Right ventricle myocardium superior (tissue), 1 donor: ENCODE measurements around the gene LARP4. TPM values are rescaled to one million over a fixed set of nuclear protein-coding genes. Genes with fewer than 3 reads are reported as not detected.
"Not testable (repeated sequence)": the region's sequence is repeated elsewhere in the genome, so short reads cannot be mapped to it uniquely, and the experiment has no call there.

ENCODE experiments used
- ATAC-seq: fragments of 200-7000 bp; cut with Tn5 transposase; one replicate; pipeline ENCODE4 v1.9.1; 2020; ENCODE audit warnings: mild to moderate bottlenecking; ENCODE audit not compliant: poor library complexity
- DNase-seq: peaks from one replicate; pipeline ENCODE4 v3.0.0-alpha.2; 2020
- intact Hi-C: fragments of 100-400 bp; cut with DNase I; formaldehyde crosslinking; loops from one replicate; pipeline ENCODE4 v1.11.2; 2022
- total RNA-seq: library from RNA; stranded (reverse); fragmentation: NEBNext Ultra II Directional; extraction: Animal tissue kit (Norgen Biotek cat#: 25700); gene quantifications from one replicate; pipeline ENCODE4 v1.2.1, GENCODE V29; 2021
- donor health status: DM: no; HTN: yes; CAD: no; lungs with severe emphysema.

Gene LARP4
- total RNA-seq, 1 donor from 2014 or later = 58.5 TPM

DNA sequence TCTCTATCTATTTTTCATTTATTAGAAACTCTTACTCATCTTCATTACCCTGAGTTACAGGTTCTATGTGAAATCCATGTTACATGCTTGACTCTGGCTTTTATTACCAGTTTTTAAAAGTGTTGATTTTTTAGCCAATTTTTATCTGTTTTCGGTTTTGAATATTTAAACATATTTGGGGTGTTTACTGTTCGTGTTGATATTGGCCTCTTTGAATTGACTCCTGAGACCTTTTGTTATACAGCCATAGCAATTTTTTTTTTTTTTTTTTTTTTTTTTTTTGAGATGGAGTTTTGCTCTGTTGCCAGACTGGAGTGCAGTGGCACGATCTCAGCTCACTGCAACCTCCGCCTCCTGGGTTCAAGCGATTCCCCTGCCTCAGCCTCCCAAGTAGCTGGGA lies 49.0 kb downstream of the LARP4 start:
- ATAC-seq, intact Hi-C loops, DNase-seq: not testable (repeated sequence)

DNA sequence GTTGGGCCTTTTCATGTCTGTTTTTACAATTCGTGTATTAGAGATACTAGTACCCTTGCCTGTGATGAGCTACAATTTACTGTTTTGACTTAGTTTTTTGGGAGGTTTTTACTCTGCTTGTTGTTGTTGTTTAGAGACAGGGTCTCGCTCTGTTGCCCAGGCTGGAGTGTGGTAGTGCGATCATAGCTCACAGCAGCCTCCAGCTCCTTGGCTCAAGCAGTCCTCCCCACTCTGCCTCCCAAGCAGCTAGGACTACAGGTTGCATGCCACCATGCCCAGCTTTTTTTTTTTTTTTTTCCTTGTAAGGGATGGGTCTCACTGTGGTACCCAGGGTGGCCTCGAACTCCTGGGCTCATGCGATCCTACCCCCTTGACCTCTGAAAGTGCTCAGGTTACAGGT lies 52.1 kb downstream of the LARP4 start:
- DNase-seq = no peak
- intact Hi-C loops = no loop called here
- no peak for ATAC-seq

DNA sequence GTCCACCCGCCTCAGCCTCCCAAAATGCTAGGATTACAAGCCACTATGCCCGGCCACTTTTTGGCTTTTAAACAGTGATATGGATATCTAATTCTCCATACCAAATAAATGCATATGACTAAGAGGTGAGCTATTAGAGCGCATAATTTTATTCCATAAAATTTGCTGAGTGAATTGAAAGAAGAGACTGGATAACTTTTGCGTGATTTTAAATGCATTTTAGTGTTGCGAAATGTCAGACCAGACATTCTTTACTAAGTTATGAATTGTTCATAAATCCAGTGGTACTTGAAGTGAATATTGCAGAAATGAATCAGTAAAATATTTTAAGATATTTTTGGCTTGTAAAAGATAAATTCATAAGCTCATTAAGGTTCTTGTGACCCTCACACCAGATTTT lies 53.2 kb downstream of the LARP4 start:
- intact Hi-C loops = no loop called here
- DNase-seq = no peak
- no peak for ATAC-seq

DNA sequence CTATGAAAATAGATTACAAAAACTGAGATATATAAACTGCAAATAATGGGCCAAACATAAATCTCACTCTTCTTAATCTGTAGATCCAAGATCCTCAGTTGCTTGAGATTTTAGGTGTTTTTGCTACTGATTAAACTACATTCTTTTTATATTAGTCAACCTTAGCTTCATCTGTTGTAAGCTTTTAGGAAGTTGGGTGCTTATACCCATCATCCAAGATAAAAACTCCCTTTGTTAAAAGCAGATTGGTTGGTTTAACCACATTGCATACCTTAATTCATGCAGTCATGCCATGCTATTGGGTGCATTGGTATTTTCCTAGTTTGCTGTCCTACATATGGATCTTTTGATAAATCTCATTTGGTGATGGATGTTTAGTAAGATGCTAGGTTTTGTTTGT lies 57.9 kb downstream of the LARP4 start:
- DNase-seq = no peak
- ATAC-seq = no peak
- intact Hi-C loops = no loop called here

DNA sequence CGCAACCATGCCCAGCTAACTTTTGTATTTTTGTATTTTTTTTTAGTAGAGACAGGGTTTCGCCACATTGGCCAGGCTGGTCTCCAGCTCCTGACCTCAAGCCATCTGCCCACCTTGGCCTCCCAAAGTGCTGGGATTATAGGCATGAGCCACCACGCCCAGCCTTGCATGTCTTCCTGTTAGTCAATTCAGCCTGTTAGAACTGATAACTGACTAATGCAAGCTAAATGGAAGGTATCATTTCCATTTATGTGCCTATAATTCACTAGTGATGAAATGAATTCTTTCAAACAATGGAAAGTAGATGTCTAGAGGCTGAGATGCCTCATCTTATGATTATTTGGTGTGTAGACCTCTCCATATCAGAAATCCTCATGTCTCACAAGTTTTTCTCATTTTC lies 66.8 kb downstream of the LARP4 start:
- DNase-seq (no peak), ATAC-seq (no peak)
- intact Hi-C loops = no loop called here

DNA sequence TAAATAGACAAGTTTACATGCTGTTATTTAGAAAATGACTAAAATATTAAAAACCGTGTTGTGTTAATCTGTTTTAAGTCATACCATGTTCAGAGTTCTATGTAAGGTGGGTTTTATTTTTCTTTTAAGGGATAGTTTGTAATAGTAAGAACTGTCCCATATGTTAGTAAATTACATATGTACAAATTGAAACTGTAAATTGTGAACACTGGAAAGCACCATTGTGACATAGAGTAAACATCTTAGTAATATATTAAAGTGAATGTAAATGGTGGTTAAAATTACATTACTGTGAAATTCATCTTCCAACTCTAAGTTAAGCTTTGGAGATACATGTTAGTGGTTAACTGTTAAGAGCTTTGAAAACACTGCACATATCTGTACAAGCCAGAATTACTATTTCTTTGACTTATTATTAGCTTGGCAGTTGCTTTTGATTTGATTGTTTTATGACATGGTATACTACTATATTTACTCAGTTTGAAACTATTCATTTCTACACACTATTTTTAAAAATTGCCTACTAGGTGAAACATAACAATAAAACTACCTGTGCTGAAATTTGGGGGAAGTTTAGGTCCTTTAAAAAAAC lies 76.7 kb downstream of the LARP4 start:
- DNase-seq (no peak), ATAC-seq (no peak)
- intact Hi-C loops = no loop called here

DNA sequence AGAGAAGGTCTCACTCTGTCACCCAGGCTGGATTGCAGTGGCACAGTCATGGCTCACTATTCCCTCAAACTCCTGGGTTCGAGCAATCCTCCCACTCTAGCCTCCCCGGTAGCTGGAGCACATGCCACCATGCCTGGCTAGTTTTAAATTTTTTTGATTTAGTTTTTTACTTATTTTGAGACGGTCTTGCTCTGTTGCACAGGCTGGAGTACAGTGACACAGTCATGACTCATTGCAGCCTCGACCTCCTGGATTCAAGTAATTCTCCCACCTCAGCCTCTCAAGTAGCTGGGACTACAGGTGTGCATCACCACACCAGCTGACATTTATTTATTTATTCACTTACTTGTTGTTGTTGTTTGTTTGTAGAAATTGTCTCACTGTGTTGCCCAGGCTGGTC lies 81.9 kb downstream of the LARP4 start:
- intact Hi-C loops = no loop called here
- ATAC-seq = no peak
- DNase-seq = no peak

DNA sequence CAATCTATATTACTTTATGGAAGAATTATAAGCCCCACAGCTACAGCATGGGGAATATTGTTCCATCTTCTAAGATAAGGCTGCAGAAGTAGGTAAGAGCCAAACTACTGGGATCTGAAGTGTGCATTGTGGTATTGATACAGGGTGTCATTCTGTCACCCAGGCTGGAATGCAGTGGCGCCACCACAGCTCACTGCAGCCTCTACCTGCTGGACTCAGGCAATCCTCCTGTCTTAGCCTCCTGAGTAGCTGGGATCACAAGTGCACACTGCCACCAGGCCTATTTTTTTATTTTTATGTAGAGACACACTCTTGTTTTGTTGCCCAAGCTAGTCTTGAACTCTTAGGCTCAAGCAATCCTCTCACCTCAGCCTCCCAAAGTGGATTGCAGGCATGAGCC lies 82.8 kb downstream of the LARP4 start:
- no peak for ATAC-seq
- DNase-seq = no peak
- intact Hi-C loops = no loop called here

DNA sequence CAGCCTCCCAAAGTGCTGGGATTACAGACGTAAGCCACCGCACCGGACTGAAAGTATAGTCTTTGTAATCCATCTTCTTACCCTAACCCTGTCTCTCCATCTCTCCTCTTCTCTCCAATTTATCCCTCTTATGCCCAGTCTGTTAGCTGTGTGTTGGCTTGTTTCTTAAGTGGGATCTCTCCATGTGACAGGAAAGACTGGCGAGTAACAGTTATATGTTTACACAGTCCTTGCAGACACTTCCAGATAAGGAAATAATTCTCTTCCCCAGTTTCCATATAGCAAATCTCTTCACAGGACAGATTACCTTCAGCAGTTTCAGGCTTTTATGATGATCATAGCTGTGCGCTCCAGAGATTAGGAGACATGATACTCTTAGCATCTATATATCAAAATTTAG lies 88.1 kb downstream of the LARP4 start:
- intact Hi-C loops = no loop called here
- ATAC-seq = no peak
- no peak for DNase-seq

DNA sequence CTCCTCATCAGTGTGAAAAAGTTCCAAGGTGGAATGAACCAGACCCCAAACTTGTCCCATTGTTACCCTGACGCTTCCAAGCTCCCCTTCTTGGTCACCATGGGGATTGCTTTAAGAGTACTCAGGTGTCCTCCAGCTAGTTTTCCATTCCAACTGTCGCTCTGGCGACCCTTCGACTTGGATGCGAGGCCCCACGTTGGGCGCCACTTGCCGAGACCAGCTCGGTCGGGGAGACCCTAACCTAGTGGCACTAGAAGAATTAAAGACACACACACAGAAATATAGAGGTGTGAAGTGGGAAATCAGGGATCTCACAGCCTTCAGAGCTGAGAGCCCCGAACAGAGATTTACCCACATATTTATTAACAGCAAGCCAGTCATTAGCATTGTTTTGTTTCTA lies 97.4 kb downstream of the LARP4 start:
- intact Hi-C loops, DNase-seq, ATAC-seq: not testable (repeated sequence)

DNA sequence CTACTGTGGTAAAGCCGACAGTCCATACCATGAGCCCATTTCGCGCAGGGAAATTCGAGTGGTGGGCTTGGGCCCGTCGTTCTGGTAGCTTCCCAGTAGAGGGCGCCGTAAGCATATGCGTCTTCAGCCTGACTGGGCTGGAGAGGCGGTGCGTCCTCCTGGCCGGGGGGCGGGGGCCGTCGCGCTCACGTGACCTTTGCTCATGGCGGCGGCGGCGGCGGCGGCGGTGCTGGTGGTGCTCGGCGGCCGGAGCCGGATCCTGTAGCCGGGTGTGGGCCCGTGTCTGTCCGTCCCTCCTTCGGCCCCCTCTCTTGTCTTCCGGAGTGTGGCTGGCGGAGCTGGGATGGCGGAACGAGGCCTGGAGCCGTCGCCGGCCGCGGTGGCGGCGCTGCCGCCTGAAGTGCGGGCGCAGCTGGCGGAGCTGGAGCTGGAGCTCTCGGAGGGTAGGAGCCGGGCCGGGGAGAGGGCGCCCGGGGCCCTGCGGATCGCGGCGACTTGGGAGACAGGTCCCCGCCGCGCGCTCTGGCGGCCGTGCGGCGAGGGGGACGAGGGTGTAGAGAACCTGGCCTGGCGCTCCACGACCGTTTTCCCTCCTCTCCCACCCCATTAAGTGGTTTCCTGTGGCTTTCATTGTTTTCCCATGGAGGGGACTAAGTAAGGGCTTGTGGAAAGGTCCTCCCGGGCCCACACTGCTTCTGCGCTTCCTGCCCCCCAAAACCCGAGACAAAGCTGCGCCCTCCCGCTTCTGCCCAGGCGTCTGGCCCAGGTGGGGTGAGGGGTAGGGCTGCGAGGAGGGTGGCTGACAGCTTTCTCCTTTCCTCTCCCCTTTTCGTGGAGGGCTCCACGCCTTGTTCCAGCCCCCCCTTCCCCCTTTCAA lies 104.4 kb downstream of the LARP4 start, which contains the start of gene DIP2B:
Gene DIP2B (plus strand): TSS at position 188 of the 877 bp plus-strand sequence. CDS start 156 bp downstream, at position 344.
- peak; percentile 96 for ATAC-seq
- intact Hi-C loops = loop anchor here (2.0 to 10.0 kb wide), 2 partner anchors 130 to 230 kb away; no protein-coding TSS in a partner anchor
- peak; percentile 97 for DNase-seq

DNA sequence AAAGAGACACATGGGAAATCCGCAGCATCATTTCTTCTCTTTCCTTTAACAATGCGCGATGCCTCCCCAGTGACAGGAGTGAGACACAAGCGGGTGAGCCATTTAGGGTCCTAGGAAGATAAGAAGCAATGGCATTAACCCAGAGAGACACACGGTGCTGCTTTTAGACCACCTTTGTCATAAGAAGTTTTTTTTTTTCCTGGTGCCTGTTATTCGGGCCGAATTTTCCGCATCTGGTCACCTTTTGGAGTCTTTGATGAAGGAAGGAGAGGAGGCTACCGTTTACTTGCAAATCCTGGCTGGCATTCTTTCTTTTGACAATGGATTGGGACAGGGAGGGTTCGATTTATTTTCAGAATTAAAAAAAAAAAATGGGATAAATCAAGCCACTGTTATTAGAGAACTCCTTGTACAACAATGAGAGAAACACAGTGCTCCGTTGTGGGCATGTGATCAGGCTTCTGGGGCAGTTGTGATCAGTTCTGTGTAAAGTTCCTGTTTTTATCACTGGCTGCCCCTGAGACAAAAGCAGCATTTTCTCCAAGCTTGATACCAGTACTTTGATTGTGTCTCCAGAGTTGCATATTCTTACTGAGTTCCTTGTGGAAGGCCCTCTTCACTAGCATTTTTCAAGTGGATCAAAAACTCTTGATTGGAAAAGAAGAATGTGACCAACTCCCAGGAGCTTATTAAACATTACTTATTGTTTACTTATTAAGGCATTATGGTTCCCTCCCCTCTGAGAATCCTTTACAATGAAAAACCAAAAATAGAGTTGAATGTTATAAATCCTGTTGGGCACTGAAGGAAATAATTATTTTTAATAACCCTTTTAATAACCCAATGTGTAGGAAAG lies 105.2 kb downstream of the LARP4 start:
- peak; percentile 38 for ATAC-seq
- no peak for DNase-seq

DNA sequence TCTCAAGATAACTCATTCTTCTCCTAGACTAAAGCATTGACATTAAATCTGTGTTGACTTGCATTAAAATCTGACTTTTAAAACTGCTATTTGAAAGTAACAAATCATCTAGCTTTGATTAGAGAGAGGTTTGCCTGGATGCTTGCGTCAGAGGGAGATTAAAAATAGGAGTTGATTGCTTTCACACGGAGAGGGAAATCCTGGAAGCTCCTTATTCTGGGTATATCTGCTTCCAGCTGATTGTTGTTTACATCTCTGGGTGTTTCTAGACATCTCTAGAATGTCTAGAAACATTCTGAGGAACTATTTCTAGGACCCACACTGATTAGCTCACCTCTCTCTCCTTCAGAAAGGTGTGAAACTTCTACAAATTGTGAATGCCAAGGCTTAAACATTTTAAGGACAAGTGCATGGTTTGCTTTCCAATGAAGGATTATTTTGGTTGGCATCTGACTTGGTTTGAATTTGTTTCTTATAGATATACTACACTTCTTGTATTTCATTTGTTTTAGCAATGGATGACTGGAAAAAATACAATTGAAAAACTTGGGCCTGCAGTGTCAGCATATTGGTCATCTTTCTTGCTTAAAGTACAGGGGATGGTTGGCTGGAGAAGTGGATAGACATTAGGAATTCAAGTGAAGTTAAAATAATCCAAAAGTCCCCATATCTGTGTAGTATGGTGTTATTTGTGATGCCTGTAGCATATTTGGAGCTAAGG lies 106.2 kb downstream of the LARP4 start:
- intact Hi-C loops = loop anchor here (10.0 kb wide), 1 partner anchor 228 kb away; no protein-coding TSS in a partner anchor
- no peak for DNase-seq
- no peak for ATAC-seq

More for the DNA sequence above, 105.2 kb downstream of the LARP4 start:
- intact Hi-C loops = loop anchor here (2.0 to 10.0 kb wide), 2 partner anchors 129 to 229 kb away; no protein-coding TSS in a partner anchor

DNA sequence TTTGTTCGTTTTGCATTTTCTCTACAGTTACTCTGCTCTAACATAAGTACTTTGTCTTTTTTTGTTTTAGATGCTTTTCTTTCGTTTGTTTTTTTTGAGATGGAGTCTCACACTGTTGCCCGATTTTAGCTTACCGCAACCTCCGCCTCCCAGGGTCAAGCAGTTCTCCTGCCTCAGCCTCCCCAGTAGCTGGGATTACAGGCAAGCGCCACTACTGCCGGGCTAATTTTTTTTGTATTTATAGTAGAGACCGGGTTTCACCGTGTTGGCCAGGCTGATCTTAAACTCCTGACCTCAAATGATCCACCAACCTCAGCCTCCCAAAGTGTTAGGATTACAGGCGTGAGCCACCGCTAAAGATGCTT lies 106.8 kb downstream of the LARP4 start:
- DNase-seq (no peak), ATAC-seq (no peak)
- intact Hi-C loops = loop anchor here (10.0 kb wide), 1 partner anchor 227 kb away; no protein-coding TSS in a partner anchor

DNA sequence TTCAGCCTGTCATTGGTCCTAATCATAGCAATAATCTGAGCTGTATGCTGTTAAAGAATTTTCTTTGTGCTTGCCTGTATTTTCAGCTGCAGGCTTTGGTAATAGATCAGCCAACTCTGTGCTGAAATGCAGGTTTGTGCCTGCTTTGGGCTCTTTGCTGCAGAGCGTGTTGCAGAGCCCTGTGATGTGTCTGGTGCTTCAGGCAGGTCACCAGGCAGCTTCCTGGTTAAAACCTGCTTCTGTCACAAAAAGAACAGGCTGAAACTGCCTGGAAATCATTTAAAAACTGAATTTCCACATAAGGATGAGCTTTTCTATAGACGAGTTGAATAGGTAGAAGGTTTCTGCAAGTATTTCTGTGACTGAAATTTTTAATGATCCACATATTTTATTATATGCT lies 107.2 kb downstream of the LARP4 start:
- intact Hi-C loops = loop anchor here (10.0 kb wide), 1 partner anchor 227 kb away; no protein-coding TSS in a partner anchor
- ATAC-seq (no peak), DNase-seq (no peak)

DNA sequence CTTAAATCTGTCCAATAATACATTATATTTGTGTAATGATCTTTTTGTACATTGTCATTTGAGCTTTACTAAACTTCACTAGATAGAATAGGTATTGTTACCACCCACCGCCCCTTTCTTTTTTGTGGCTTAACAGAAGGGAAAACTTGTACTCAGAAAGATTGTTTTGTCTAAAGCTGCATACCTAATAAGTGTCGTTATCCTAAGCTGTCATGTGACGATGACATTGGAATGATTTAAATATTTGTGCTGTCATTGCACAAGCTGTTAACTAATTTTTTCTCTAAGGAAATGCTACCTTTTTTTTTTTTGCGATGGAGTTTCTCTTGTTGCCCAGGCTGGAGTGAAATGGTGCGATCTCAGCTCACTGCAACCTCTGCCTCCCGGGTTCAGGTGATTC lies 107.7 kb downstream of the LARP4 start:
- no peak for ATAC-seq
- intact Hi-C loops = loop anchor here (10.0 kb wide), 1 partner anchor 226 kb away; no protein-coding TSS in a partner anchor
- DNase-seq = no peak

DNA sequence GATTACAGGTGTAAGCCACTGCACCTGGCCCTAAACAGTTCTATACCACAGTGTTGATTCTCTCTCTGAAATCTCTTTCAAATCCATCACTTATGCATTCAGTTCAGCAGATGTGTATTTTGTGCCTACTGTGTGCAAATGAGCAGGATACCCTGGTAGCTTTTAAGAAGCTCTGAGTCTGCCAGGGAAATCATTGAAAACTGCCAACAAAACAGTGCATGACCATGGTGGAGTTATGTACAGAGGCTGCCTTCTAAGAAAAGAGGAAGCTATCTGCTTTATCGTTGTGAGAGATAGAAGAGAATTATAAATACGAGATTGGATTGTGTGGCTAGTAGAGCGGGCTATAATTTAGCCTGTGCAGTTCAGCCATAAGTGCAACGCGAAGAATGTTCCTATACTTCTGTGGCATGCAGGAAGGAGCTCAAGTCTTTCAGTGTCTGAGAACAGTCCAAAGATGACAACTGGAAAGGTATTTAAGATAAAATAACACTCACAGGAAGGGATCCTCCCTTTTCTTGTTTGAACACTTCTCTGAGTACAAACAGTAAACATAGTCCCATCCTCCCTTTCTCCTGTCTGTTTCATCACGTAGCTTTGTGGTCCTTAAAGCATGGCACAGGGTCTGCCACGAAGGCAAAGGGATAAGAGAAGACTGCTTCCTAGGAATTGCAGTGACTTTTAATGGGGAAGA lies 108.4 kb downstream of the LARP4 start:
- ATAC-seq (no peak), DNase-seq (no peak)
- intact Hi-C loops = loop anchor here (10.0 kb wide), 1 partner anchor 226 kb away; no protein-coding TSS in a partner anchor
